Lower leg skin (tissue), 4 donors: ENCODE results near the gene TCEANC2. TPM values are rescaled to one million over a fixed set of nuclear protein-coding genes. Genes with fewer than 3 reads are reported as not detected.
"Not testable (repeated sequence)": the region's sequence is repeated elsewhere in the genome, so short reads cannot be mapped to it uniquely, and the experiment has no call there.

Experiments used
- DNase-seq, 2 donors: peaks; one replicate each; pipeline ENCODE4 v3.0.0-alpha.2; 2019; ENCODE audit warnings: low spot score in 2 of 2
- H3K4me3 ChIP-seq: fragments of 200-600 bp; sonication (generic); 2 replicates; pipeline ENCODE4 v1.5.1; 2017; ENCODE audit warnings: mild to moderate bottlenecking, low read depth; ENCODE audit not compliant: poor library complexity, severe bottlenecking
- CTCF ChIP-seq, 3 donors: fragments of 450-650 bp; IDR thresholded peaks; one replicate each; pipeline ENCODE4 v1.5.1; 2016; ENCODE audit warnings: antibody characterized with exemption in 3 of 3, mild to moderate bottlenecking in 3 of 3, moderate library complexity in 2 of 3
- POLR2A ChIP-seq, 2 donors: fragments of 450-650 bp; IDR thresholded peaks; one replicate each; pipeline ENCODE4 v1.6.1; 2016 to 2017; ENCODE audit warnings: antibody characterized with exemption in 2 of 2, mild to moderate bottlenecking in 1 of 2, moderate library complexity in 1 of 2
- WGBS, 2 donors: methylation state at CpG; one replicate each; pipeline ENCODE4 v1.1.5; 2018; 5-methylcytosine and 5-hydroxymethylcytosine counted together
- intact Hi-C: fragments of 100-400 bp; cut with DNase I; formaldehyde crosslinking; loops from one replicate; pipeline ENCODE4 v1.15.0; 2023; ENCODE audit warnings: low total_unique reads
- total RNA-seq, 4 donors: library from RNA; depleted of rRNA; stranded (reverse); fragments of >200 nt; gene quantifications; one replicate each; pipeline ENCODE4 v1.1.0, GENCODE V29; 2016

The TCEANC2 gene
- total RNA-seq: 1 to 10 TPM; 3.1 to 4.3 (median 3.8) TPM

GRCh38 chr1:54052934-54053744 lies at the start of gene TCEANC2, which contains the start of gene TMEM59:
TSS of gene TCEANC2 (plus strand) at chr1:54053608. CDS start at chr1:54054423, 815 bp downstream.
TSS of gene TMEM59 (minus strand) at chr1:54053204. CDS start at chr1:54053188, 16 bp downstream.
- peak; percentile 98 to 99 for DNase-seq
- TF ChIP-seq CTCF (IDR thresholded peaks at IDR 0.05): no peak
- peak in 1 of 2 donors; percentile 39 for TF ChIP-seq POLR2A (IDR thresholded peaks at IDR 0.05)
- intact Hi-C loops: no loop called here
- 0% methylated on average over 52 to 59 of the region's 59 CpGs for WGBS, 2 donors
- H3K4me3 ChIP-seq: peak within 1 kb of the TSS; percentile 83

- WGBS, 2 donors: 94 to 95% methylated on average over 16 to 19 of the region's 19 CpGs
- DNase-seq, intact Hi-C loops, H3K4me3 ChIP-seq: not testable (repeated sequence)
Observed at GRCh38 chr1:54003750-54004480, 49.5 kb upstream of the TCEANC2 start.

- TF ChIP-seq POLR2A (IDR thresholded peaks at IDR 0.05): no peak
- no peak for TF ChIP-seq CTCF (IDR thresholded peaks at IDR 0.05)
- no peak for DNase-seq
- H3K4me3 ChIP-seq: no peak overlapping the region
- WGBS, 2 donors: 93 to 97% methylated on average over 16 to 27 of the region's 27 CpGs
- intact Hi-C loops: no loop called here
Observed at GRCh38 chr1:54004481-54005049, 48.8 kb upstream of the TCEANC2 start.

GRCh38 chr1:54006508-54006907 lies 46.9 kb upstream of the TCEANC2 start:
- DNase-seq: no peak
- intact Hi-C loops: no loop called here
- WGBS, 2 donors: 77 to 79% methylated on average over 4 of the region's 4 CpGs
- H3K4me3 ChIP-seq: no peak overlapping the region
- TF ChIP-seq POLR2A (IDR thresholded peaks at IDR 0.05) (no peak), CTCF (IDR thresholded peaks at IDR 0.05) (no peak)

- intact Hi-C loops: no loop called here
- DNase-seq: no peak
- WGBS, 2 donors: 93 to 94% methylated on average over 4 of the region's 4 CpGs
- no peak overlapping the region for H3K4me3 ChIP-seq
- no peak for TF ChIP-seq POLR2A (IDR thresholded peaks at IDR 0.05)
- no peak for TF ChIP-seq CTCF (IDR thresholded peaks at IDR 0.05)
Observed at GRCh38 chr1:54007613-54008012, 45.8 kb upstream of the TCEANC2 start.

- no peak for DNase-seq
- no peak for TF ChIP-seq CTCF (IDR thresholded peaks at IDR 0.05)
- TF ChIP-seq POLR2A (IDR thresholded peaks at IDR 0.05): no peak
- WGBS, 2 donors: 81 to 83% methylated on average over 13 of the region's 13 CpGs
- intact Hi-C loops: no loop called here
- H3K4me3 ChIP-seq: no peak overlapping the region
Observed at GRCh38 chr1:54008876-54009275, 44.5 kb upstream of the TCEANC2 start.
